GM06990 (cell line): ENCODE measurements around the gene CDYL.

Source experiments
- DNase-seq: peaks from one replicate; pipeline ENCODE4 v3.0.0-alpha.2; 2011; ENCODE audit not compliant: insufficient read length; ENCODE audit errors: extremely low read depth
- H3K27me3 ChIP-seq: replicated peaks from 2 replicates; pipeline ENCODE4 v1.6.0; 2011; ENCODE audit warnings: low read length; ENCODE audit not compliant: control insufficient read depth, insufficient read depth
- H3K36me3 ChIP-seq: 2 replicates; pipeline ENCODE4 v1.5.1; 2011; ENCODE audit warnings: low read length; ENCODE audit not compliant: control insufficient read depth, insufficient read depth
- H3K4me3 ChIP-seq: replicated peaks from 2 replicates; pipeline ENCODE4 v1.5.1; 2011; ENCODE audit warnings: low read depth, mild to moderate bottlenecking, control low read depth, low read length
- CTCF ChIP-seq: IDR thresholded peaks from 2 replicates; pipeline ENCODE4 v1.5.1; 2011; ENCODE audit warnings: low read length, control low read depth, mild to moderate bottlenecking, inconsistent platforms; ENCODE audit not compliant: insufficient read depth, poor library complexity, severe bottlenecking

The CDYL gene

GRCh38 chr6:4931530-4932227 is 155.5 kb downstream of the CDYL start:
- no peaks in the 10 kb centered on the region for H3K27me3 ChIP-seq
- DNase-seq: no peak
- TF ChIP-seq CTCF: no peak
- no peak overlapping the region for H3K4me3 ChIP-seq
- peaks cover 1% of the 10 kb centered on the region for H3K36me3 ChIP-seq

- peaks cover 1% of the 10 kb centered on the region for H3K36me3 ChIP-seq
- H3K4me3 ChIP-seq: no peak overlapping the region
- H3K27me3 ChIP-seq: no peaks in the 10 kb centered on the region
- no peak for DNase-seq
- no peak for TF ChIP-seq CTCF
Observed at GRCh38 chr6:4932228-4932903, 156.2 kb downstream of the CDYL start.

GRCh38 chr6:4935486-4935885 is 159.3 kb downstream of the CDYL start:
- Histone ChIP-seq H3K36me3 (peaks cover 1% of the 10 kb centered on the region), H3K4me3 (no peak overlapping the region), H3K27me3 (no peaks in the 10 kb centered on the region)
- DNase-seq: no peak
- no peak for TF ChIP-seq CTCF

- Histone ChIP-seq H3K4me3 (no peak overlapping the region), H3K27me3 (no peaks in the 10 kb centered on the region), H3K36me3 (peaks cover 1% of the 10 kb centered on the region)
- no peak for DNase-seq
- TF ChIP-seq CTCF: no peak
Observed at GRCh38 chr6:4935975-4936680, 159.9 kb downstream of the CDYL start.

- no peak overlapping the region for H3K4me3 ChIP-seq
- no peaks in the 10 kb centered on the region for H3K27me3 ChIP-seq
- peaks cover 1% of the 10 kb centered on the region for H3K36me3 ChIP-seq
- DNase-seq: no peak
- peak; percentile 46 for TF ChIP-seq CTCF
Observed at GRCh38 chr6:4936681-4937041, 160.5 kb downstream of the CDYL start.
